Activated naive CD4-positive, alpha-beta T cell treated with anti-CD3 and anti-CD28 coated beads, Interleukin-2, amount 50 U/mL, for 16 hours (primary cell): Measurements from ENCODE around the gene SMKR1.
A peak's percentile ranks its signal among the peaks of the same experiment; 100 is the strongest.
"Not testable (repeated sequence)": the region's sequence is repeated elsewhere in the genome, so short reads cannot be mapped to it uniquely, and the experiment has no call there.

Experiments used
- DNase-seq: peaks from one replicate; pipeline ENCODE4 v3.0.0-alpha.2; 2020

SMKR1 gene

GRCh38 chr7:129530795-129531391 lies 28.6 kb downstream of the SMKR1 start:
- peak; percentile 46 for DNase-seq

- no peak for DNase-seq
Measured at GRCh38 chr7:129531721-129532120, 29.4 kb downstream of the SMKR1 start.

GRCh38 chr7:129532375-129532774 lies 30.0 kb downstream of the SMKR1 start:
- DNase-seq, result no peak

GRCh38 chr7:129534558-129535274 lies 32.4 kb downstream of the SMKR1 start:
- not testable (repeated sequence) for DNase-seq

- DNase-seq, result no peak
Measured at GRCh38 chr7:129535896-129536295, 33.6 kb downstream of the SMKR1 start.

GRCh38 chr7:129536323-129536722 lies 34.0 kb downstream of the SMKR1 start:
- DNase-seq, result no peak

- DNase-seq, result no peak
Measured at GRCh38 chr7:129538790-129539189, 36.5 kb downstream of the SMKR1 start.

- no peak for DNase-seq
Measured at GRCh38 chr7:129540340-129540739, 38.0 kb downstream of the SMKR1 start.

- no peak for DNase-seq
Measured at GRCh38 chr7:129544700-129545099, 42.4 kb downstream of the SMKR1 start.

- DNase-seq, result no peak
Measured at GRCh38 chr7:129550693-129551360, 48.5 kb downstream of the SMKR1 start.

- DNase-seq, result peak; percentile 45
Measured at GRCh38 chr7:129553899-129554461, 51.6 kb downstream of the SMKR1 start.

GRCh38 chr7:129556607-129557133 lies 54.3 kb downstream of the SMKR1 start:
- DNase-seq, result no peak

GRCh38 chr7:129557686-129558481 lies 55.6 kb downstream of the SMKR1 start:
- no peak for DNase-seq

GRCh38 chr7:129559564-129559963 lies 57.2 kb downstream of the SMKR1 start:
- DNase-seq, result no peak

GRCh38 chr7:129560831-129561230 lies 58.5 kb downstream of the SMKR1 start:
- no peak for DNase-seq

- DNase-seq, result no peak
Measured at GRCh38 chr7:129561677-129562359, 59.5 kb downstream of the SMKR1 start.
